GM12801 (cell line): ENCODE measurements around the gene KIF1A.

Experiments used
- TF ChIP-seq, protein P1 (sequence below): IDR thresholded peaks from one replicate; pipeline ENCODE4 v1.5.1; 2011; ENCODE audit warnings: control low read depth; ENCODE audit not compliant: insufficient read length; ENCODE audit errors: extremely low read depth

Gene KIF1A

DNA sequence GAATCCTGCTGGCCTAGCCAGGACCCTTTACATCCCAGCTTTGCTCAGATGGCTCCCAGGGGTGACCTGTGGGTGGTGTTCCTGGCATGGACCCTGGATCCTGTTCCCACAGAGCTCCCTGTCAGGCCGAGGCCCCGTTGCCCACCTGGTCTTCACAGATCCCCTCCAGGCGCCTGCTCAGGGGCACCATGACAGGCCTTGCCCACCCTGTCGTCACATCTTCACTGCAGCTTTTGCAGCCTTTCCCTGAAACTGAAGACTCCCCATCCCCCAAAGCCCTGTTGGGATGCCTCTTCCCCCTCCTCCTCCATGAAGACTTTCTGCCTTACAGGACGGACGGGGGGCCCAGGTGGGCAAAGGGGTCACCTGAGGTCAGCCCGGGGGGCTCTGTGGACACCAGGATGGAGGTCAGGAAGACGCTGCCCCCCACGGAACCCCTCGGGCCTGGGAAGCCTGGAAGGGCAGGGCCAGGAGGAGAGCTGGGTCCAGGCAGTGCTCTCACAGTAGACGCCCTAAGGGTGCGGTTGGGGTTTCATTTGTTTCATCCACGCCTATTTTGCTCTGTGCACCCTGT lies 13.0 kb upstream of the KIF1A start:
- TF ChIP-seq, protein P1, sequence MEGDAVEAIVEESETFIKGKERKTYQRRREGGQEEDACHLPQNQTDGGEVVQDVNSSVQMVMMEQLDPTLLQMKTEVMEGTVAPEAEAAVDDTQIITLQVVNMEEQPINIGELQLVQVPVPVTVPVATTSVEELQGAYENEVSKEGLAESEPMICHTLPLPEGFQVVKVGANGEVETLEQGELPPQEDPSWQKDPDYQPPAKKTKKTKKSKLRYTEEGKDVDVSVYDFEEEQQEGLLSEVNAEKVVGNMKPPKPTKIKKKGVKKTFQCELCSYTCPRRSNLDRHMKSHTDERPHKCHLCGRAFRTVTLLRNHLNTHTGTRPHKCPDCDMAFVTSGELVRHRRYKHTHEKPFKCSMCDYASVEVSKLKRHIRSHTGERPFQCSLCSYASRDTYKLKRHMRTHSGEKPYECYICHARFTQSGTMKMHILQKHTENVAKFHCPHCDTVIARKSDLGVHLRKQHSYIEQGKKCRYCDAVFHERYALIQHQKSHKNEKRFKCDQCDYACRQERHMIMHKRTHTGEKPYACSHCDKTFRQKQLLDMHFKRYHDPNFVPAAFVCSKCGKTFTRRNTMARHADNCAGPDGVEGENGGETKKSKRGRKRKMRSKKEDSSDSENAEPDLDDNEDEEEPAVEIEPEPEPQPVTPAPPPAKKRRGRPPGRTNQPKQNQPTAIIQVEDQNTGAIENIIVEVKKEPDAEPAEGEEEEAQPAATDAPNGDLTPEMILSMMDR: no peak

DNA sequence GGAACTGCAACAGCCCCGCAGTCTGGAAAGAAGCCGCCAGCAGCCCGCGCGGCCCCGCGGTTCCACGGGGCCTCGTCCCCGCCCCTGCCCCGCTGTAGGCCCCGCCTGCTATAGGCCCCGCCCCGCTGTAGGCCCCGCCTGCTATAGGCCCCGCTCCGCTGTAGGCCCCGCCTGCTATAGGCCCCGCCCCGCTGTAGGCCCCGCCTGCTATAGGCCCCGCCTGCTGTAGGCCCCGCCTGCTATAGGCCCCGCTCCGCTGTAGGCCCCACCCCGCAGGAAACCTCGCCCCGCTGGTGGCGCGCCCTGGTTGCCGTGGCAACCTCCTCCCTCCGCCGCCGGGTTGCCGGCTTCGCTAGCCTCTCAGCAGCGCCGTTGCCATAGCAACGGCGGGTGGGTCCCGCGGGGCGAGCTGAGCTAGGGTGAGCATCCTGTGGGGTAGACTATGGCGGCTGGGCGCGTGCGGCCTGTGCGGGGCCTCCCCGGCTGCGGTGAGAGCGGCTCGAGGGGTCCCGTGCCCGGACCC lies 12.2 kb upstream of the KIF1A start:
- TF ChIP-seq, protein P1: no peak

DNA sequence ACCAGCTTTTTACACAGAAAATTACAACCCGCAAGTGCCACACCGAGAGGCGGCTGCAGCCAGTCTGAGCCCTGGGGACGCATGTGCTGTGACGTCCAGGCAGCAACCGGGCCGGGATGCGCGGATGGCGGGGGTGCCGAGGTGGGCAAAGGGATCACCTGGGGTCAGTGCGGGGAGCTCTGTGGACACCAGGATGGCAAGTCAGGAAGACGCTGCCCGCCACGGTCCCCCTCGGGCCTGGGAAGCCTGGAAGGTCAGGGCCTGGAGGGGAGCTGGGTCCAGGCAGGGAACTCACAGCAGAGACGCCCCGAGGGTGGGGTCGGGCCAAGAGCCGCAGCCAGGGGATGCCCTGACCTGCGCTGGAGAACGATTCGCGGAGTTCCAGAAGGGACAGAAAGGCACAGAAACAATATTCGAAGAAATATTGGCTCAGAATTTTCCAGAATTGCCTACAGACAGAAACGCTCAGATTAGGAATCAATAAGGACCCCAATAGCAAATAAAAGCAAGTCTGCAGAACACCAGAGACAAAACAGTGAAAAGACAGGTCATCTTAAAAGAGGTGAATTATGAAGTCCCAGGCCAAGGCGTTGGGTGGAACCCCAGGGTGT lies 11.7 kb upstream of the KIF1A start:
- TF ChIP-seq, protein P1: no peak

DNA sequence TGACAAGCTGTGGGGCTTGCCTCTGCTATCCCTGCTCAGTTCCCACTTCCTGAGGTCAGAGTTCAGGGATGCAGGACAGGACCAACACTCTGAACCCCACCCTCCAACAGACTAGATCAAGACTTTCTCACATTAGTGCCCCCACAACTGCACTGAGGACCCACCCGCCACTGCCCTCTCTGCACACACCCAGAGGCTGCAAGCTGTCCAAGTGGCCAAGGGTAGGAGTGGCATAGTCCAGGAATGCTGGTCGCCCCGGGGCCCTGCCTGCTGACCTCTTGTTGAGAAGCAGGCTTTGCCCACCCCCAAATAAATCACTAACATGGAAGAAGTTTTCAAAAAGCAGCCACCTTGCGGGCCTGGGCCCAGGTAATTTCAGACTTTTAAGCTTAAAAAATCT lies 5.5 kb upstream of the KIF1A start:
- TF ChIP-seq, protein P1: no peak

DNA sequence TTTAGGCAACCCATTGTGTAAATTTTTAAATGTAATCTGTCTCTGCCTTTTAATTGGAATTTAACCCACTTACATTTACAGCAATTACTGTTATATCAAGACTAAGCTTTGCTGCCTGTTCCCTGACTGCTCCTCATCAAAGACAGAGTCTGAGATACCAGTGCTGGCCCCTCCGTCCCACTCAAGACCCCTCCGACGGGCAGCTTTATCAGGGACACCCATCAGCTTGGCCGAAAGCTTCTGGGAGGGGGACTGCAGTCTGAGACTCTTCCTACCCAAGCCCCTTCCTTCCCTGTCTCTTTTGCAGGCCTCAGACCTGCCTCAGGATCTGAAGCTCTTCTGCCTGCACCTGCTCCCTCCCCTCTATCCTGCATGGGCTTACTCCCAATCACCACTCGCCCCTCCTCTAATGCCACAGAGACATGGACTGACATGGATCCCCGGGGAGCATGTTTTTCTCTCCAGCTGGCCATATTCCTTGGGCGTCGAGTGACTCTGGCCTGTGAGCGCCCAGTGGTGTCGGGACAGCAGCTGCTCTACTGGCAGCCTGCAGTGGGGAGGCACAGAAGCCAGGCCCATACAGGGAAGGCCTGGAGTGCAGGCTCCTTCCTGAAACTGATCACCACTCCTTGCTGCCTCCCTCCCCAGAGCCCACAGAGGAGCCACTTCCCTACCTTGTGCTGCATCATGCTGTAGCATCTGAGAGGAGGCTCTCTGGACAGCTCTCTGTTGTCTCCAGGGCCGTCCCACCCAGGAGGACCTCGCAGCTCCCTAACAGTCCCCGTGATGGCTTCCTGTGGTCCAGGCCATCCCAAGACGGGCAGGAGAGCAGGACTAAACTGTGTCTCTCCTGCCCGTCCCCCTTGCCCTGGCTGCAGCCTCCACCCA lies 3.7 kb upstream of the KIF1A start:
- TF ChIP-seq, protein P1: no peak

DNA sequence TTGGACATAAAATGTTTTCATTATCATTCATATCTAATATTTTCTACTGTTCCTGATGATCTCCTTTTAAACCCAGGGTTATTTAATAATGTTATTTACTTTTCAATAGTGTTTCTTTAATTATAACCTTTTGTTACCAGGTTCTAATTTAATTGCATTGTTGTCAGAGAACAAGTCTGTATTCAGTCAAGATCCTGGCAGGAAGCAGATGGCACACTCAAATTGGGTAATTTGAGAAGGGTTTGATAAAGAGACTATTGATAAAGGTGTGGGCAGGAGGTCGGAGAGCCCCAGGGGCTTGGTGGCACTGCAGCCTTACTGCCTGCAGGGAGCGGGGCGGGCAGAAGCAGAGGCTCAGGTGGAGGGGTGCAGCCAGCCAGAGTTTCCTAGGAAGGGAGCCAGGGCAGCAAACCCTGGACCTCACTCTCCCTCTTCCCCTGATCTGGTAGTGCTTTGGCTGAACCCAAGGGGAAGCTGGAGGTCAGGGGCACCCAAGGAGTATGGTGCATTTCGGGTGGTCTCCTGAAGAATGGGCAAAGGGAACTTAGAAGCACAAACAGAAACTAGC lies 2.3 kb upstream of the KIF1A start:
- TF ChIP-seq, protein P1: no peak

DNA sequence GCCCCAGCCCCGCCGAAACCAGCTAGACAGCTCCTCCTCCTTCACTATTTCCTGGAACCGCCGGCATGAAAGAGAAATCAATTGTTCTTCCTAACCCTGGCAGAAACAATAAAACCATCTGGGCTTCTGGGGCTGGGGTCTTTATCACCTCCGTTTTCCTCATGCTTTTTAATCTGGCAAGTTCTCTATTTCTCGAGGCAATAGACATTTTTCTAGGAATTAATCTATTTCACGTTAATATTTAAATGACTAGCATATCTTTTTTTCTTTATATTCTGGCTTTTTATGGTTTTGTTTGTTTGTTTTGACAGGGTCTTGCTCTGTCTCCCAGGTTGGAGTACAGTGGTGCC lies 1.4 kb upstream of the KIF1A start:
- TF ChIP-seq, protein P1: no peak
